PFSK-1 (cell line): ENCODE data around the gene SPECC1.

Experiments
- FOXP2 ChIP-seq: optimal IDR thresholded peaks from 2 replicates; pipeline ENCODE3; 2011; ENCODE audit warnings: borderline replicate concordance, control low read depth, inconsistent platforms; ENCODE audit not compliant: insufficient read depth; ENCODE audit errors: extremely low read length, extremely low read depth
- POLR2AphosphoS5 ChIP-seq: IDR thresholded peaks from 2 replicates; pipeline ENCODE4 v1.6.1; 2012; ENCODE audit warnings: low read depth, mild to moderate bottlenecking, control low read depth, low read length, moderate library complexity
- REST ChIP-seq, 2 experiments: IDR thresholded peaks; 2 replicates each; pipeline versions ENCODE4 v1.6.1 to v1.8.0; 2011 to 2012; ENCODE audit warnings: low read depth in 2 of 2, low read length in 2 of 2, control low read depth in 1 of 2, inconsistent platforms in 1 of 2, mild to moderate bottlenecking in 1 of 2, moderate library complexity in 1 of 2; ENCODE audit not compliant: insufficient read depth in 1 of 2
- SIN3A ChIP-seq: IDR thresholded peaks from 2 replicates; pipeline ENCODE4 v1.6.1; 2012; ENCODE audit warnings: mild to moderate bottlenecking, low read length, moderate library complexity, borderline replicate concordance; ENCODE audit not compliant: insufficient read depth
- TAF1 ChIP-seq: IDR thresholded peaks from 2 replicates; pipeline ENCODE4 v1.6.1; 2012; ENCODE audit warnings: low read length, control low read depth, borderline replicate concordance; ENCODE audit not compliant: insufficient read depth

- no peak for TF ChIP-seq POLR2AphosphoS5
- no peak for TF ChIP-seq REST (IDR thresholded peaks at IDR 0.05; ENCODE audit: insufficient read depth in 1 of 2, low read depth in 2 of 2, low read length in 2 of 2)
- no peak for TF ChIP-seq TAF1
- TF ChIP-seq SIN3A: no peak
- no peak for TF ChIP-seq FOXP2
Observed at GRCh38 chr17:20294120-20294519, 285.0 kb downstream of the SPECC1 start.
